D341Med (cell line): ENCODE results near the gene OAS3.
"Not testable (repeated sequence)": the region's sequence is repeated elsewhere in the genome, so short reads cannot be mapped to it uniquely, and the experiment has no call there.

ENCODE experiments used
- DNase-seq: peaks from one replicate; pipeline ENCODE4 v3.0.0; 2012; ENCODE audit warnings: low spot score

The OAS3 gene

GRCh38 chr12:112980491-112981158, 42.4 kb downstream of the OAS3 start:
- DNase-seq, result no peak

- DNase-seq, result no peak
Observed at GRCh38 chr12:112985642-112986290, 47.5 kb downstream of the OAS3 start.

GRCh38 chr12:112986291-112986800, 48.1 kb downstream of the OAS3 start:
- no peak for DNase-seq

- DNase-seq, result no peak
Observed at GRCh38 chr12:112987561-112987960, 49.3 kb downstream of the OAS3 start.

GRCh38 chr12:112988224-112988623, 50.0 kb downstream of the OAS3 start:
- DNase-seq, result no peak

- DNase-seq, result not testable (repeated sequence)
Observed at GRCh38 chr12:112988823-112989385, 50.6 kb downstream of the OAS3 start.

- no peak for DNase-seq
Observed at GRCh38 chr12:112989806-112990205, 51.5 kb downstream of the OAS3 start.

- DNase-seq, result peak; percentile 79
Observed at GRCh38 chr12:112992541-112993398, 54.5 kb downstream of the OAS3 start.

GRCh38 chr12:112995008-112995407, 56.7 kb downstream of the OAS3 start:
- no peak for DNase-seq

GRCh38 chr12:112996501-112996900, 58.2 kb downstream of the OAS3 start:
- no peak for DNase-seq

- no peak for DNase-seq
Observed at GRCh38 chr12:112997506-112997905, 59.2 kb downstream of the OAS3 start.

GRCh38 chr12:112998987-112999767, 60.9 kb downstream of the OAS3 start:
- DNase-seq, result no peak

GRCh38 chr12:113000433-113000832, 62.2 kb downstream of the OAS3 start:
- no peak for DNase-seq

GRCh38 chr12:113002155-113002554, 63.9 kb downstream of the OAS3 start:
- DNase-seq, result no peak

- no peak for DNase-seq
Observed at GRCh38 chr12:113002676-113003075, 64.4 kb downstream of the OAS3 start.

- no peak for DNase-seq
Observed at GRCh38 chr12:113003636-113004035, 65.4 kb downstream of the OAS3 start.

GRCh38 chr12:113005762-113006161, 67.5 kb downstream of the OAS3 start:
- DNase-seq, result peak; percentile 62

GRCh38 chr12:113006206-113006605, 67.9 kb downstream of the OAS3 start:
- DNase-seq, result no peak

- DNase-seq, result no peak
Observed at GRCh38 chr12:113006641-113007040, 68.4 kb downstream of the OAS3 start.

- DNase-seq, result no peak
Observed at GRCh38 chr12:113007166-113007565, 68.9 kb downstream of the OAS3 start.

- DNase-seq, result no peak
Observed at GRCh38 chr12:113010701-113011100, 72.4 kb downstream of the OAS3 start.

- DNase-seq, result no peak
Observed at GRCh38 chr12:113014565-113014964, 76.3 kb downstream of the OAS3 start.
